Hepatocyte (in vitro differentiated cells): ENCODE data around the gene ZNF423.

ENCODE experiments used
- CTCF ChIP-seq: fragments of 200-600 bp; sonication (generic); IDR thresholded peaks from 2 replicates; pipeline ENCODE4 v1.5.1; 2016; ENCODE audit warnings: antibody characterized with exemption, mild to moderate bottlenecking; ENCODE audit not compliant: poor library complexity
- EZH2phosphoT487 ChIP-seq: fragments of 200-600 bp; sonication (generic); IDR thresholded peaks from one replicate; pipeline ENCODE4 v1.6.1; 2018; ENCODE audit warnings: antibody characterized with exemption, mild to moderate bottlenecking, low read depth, moderate library complexity; ENCODE audit not compliant: unreplicated experiment, severe bottlenecking

- TF ChIP-seq CTCF (no peak), EZH2phosphoT487 (no peak)
These were observed 291.2 kb downstream of the ZNF423 start for GRCh38 chr16:49564496-49565229.
